ENCODE data around the gene NR2C2. TPM values are rescaled to one million over a fixed set of nuclear protein-coding genes. Genes with fewer than 3 reads are reported as not detected.
A peak's percentile ranks its signal among the peaks of the same experiment; 100 is the strongest.

NR2C2 gene
- polyA plus RNA-seq, 1 donor (not counting 4 experiments of a cell fraction or from before 2014, with no cell fraction given), result 9.4 TPM

- FAIRE-seq, result no peak
- H3K79me2 ChIP-seq (ENCODE audit: control insufficient read depth, insufficient read depth, low read length), result no peaks in the 10 kb centered on the region
- peaks cover 33% of the 10 kb centered on the region for H3K4me1 ChIP-seq (ENCODE audit: control insufficient read depth, extremely low read depth, insufficient read depth, low read length)
- TF ChIP-seq EZH2 (IDR thresholded peaks at IDR 0.05; ENCODE audit: low read length) (no peak), CTCF (optimal IDR thresholded peaks at IDR 0.05 in 1 of 3, IDR thresholded peaks at IDR 0.05 in 1 of 3, conservative IDR thresholded peaks at IDR 0.05 in 1 of 3; ENCODE audit: extremely low read depth in 1 of 3, insufficient read depth in 2 of 3, low read length in 3 of 3) (no peak)
- H3K4me2 ChIP-seq (ENCODE audit: control insufficient read depth, extremely low read depth, insufficient read depth, low read depth, low read length), result no peak overlapping the region
- dilution Hi-C loops (cut with MboI; ENCODE audit: extremely low pct_ligation_motif_present, low sequenced_read_pairs), result no loop called here
- H3K27me3 ChIP-seq (ENCODE audit: control insufficient read depth, extremely low read depth, insufficient read depth, low read length), result no peaks in the 10 kb centered on the region
- no peak overlapping the region for H3K9ac ChIP-seq (ENCODE audit: control insufficient read depth, extremely low read depth, insufficient read depth, low read length)
- DNase-seq (ENCODE audit: low read depth, low spot score), result no peak
- H3K9me3 ChIP-seq (ENCODE audit: control insufficient read depth, low read depth, low read length), result no peaks in the 10 kb centered on the region
- H3K4me3 ChIP-seq (ENCODE audit: control insufficient read depth in 2 of 3, extremely low read depth in 1 of 3, insufficient read depth in 2 of 3, low read depth in 1 of 3, low read length in 3 of 3), result no peak overlapping the region
- peaks cover 5% of the 10 kb centered on the region for H4K20me1 ChIP-seq (ENCODE audit: control insufficient read depth, extremely low read depth, insufficient read depth, low read length)
- H3K27ac ChIP-seq (ENCODE audit: control insufficient read depth, insufficient read depth, low read length), result no peak overlapping the region
- peaks cover 0 to 16% of the 10 kb centered on the region in 2 experiments for H3K36me3 ChIP-seq (ENCODE audit: control insufficient read depth in 2 of 2, extremely low read depth in 1 of 2, insufficient read depth in 2 of 2, low read length in 2 of 2)
- H3K9me1 ChIP-seq (ENCODE audit: control insufficient read depth, extremely low read depth, insufficient read depth, low read length), result no peaks in the 10 kb centered on the region
- H2AFZ ChIP-seq (ENCODE audit: control insufficient read depth, low read length), result no peak overlapping the region
Observed at GRCh38 chr3:15009167-15009566, 61.8 kb downstream of the NR2C2 start.

GRCh38 chr3:15010664-15011063 is 63.3 kb downstream of the NR2C2 start:
- H3K9me3 ChIP-seq (ENCODE audit: control insufficient read depth, low read depth, low read length), result no peaks in the 10 kb centered on the region
- peak overlapping the region; percentile 88 for H3K27ac ChIP-seq (ENCODE audit: control insufficient read depth, insufficient read depth, low read length)
- TF ChIP-seq CTCF (optimal IDR thresholded peaks at IDR 0.05 in 1 of 3, IDR thresholded peaks at IDR 0.05 in 1 of 3, conservative IDR thresholded peaks at IDR 0.05 in 1 of 3; ENCODE audit: extremely low read depth in 1 of 3, insufficient read depth in 2 of 3, low read length in 3 of 3), result no peak
- TF ChIP-seq EZH2 (IDR thresholded peaks at IDR 0.05; ENCODE audit: low read length), result no peak
- peak overlapping the region; percentile 80 for H3K4me2 ChIP-seq (ENCODE audit: control insufficient read depth, extremely low read depth, insufficient read depth, low read depth, low read length)
- FAIRE-seq, result peak; percentile 97
- H4K20me1 ChIP-seq (ENCODE audit: control insufficient read depth, extremely low read depth, insufficient read depth, low read length), result peaks cover 5% of the 10 kb centered on the region
- H3K4me1 ChIP-seq (ENCODE audit: control insufficient read depth, extremely low read depth, insufficient read depth, low read length), result peaks cover 35% of the 10 kb centered on the region
- peak; percentile 91 for DNase-seq (ENCODE audit: low read depth, low spot score)
- peaks cover 0 to 18% of the 10 kb centered on the region in 2 experiments for H3K36me3 ChIP-seq (ENCODE audit: control insufficient read depth in 2 of 2, extremely low read depth in 1 of 2, insufficient read depth in 2 of 2, low read length in 2 of 2)
- H3K9me1 ChIP-seq (ENCODE audit: control insufficient read depth, extremely low read depth, insufficient read depth, low read length), result no peaks in the 10 kb centered on the region
- H3K9ac ChIP-seq (ENCODE audit: control insufficient read depth, extremely low read depth, insufficient read depth, low read length), result peak overlapping the region; percentile 53
- dilution Hi-C loops (cut with MboI; ENCODE audit: extremely low pct_ligation_motif_present, low sequenced_read_pairs), result no loop called here
- H2AFZ ChIP-seq (ENCODE audit: control insufficient read depth, low read length), result no peak overlapping the region
- H3K27me3 ChIP-seq (ENCODE audit: control insufficient read depth, extremely low read depth, insufficient read depth, low read length), result no peaks in the 10 kb centered on the region
- H3K79me2 ChIP-seq (ENCODE audit: control insufficient read depth, insufficient read depth, low read length), result no peaks in the 10 kb centered on the region
- H3K4me3 ChIP-seq (ENCODE audit: control insufficient read depth in 2 of 3, extremely low read depth in 1 of 3, insufficient read depth in 2 of 3, low read depth in 1 of 3, low read length in 3 of 3), result peak overlapping the region in 1 of 3 experiments; percentile 24

Data from keratinocyte (primary cell).